Mesothelial cell of epicardium (in vitro differentiated cells): ENCODE results near the gene EDIL3. TPM values are rescaled to one million over a fixed set of nuclear protein-coding genes. Genes with fewer than 3 reads are reported as not detected.

ENCODE experiments used
- DNase-seq, 2 experiments: peaks; one replicate each; pipeline ENCODE4 v3.0.0; 2021; ENCODE audit warnings: low spot score in 2 of 2; ENCODE audit not compliant: unreplicated experiment in 2 of 2
- H3K27ac Mint-ChIP-seq: 2 replicates; pipeline ENCODE4 v1.8.0; 2021; ENCODE audit warnings: mixed read lengths
- H3K27me3 Mint-ChIP-seq: 2 replicates; pipeline ENCODE4 v1.8.0; 2021; ENCODE audit warnings: low read depth, mixed read lengths
- H3K36me3 Mint-ChIP-seq: 2 replicates; pipeline ENCODE4 v1.8.0; 2021; ENCODE audit warnings: mixed read lengths
- H3K4me1 Mint-ChIP-seq: 2 replicates; pipeline ENCODE4 v1.8.0; 2021; ENCODE audit warnings: mixed read lengths
- H3K4me3 Mint-ChIP-seq: 2 replicates; pipeline ENCODE4 v1.8.0; 2021; ENCODE audit warnings: mild to moderate bottlenecking, moderate library complexity, mixed read lengths
- H3K9me3 Mint-ChIP-seq: 2 replicates; pipeline ENCODE4 v1.8.0; 2021; ENCODE audit warnings: mixed read lengths
- CTCF ChIP-seq: fragments of 200-600 bp; sonication (generic); IDR thresholded peaks from one replicate; pipeline ENCODE4 v1.5.0; 2021; ENCODE audit warnings: antibody characterized with exemption; ENCODE audit not compliant: unreplicated experiment
- total RNA-seq: library from RNA; stranded (reverse); gene quantifications from 3 replicates; pipeline ENCODE4 v1.2.1, GENCODE V29; 2021

Gene EDIL3
- total RNA-seq, 1 donor from 2014 or later = 51.3 TPM

- Mint-ChIP-seq H3K4me3 (no peak overlapping the region), H3K4me1 (peaks cover 22% of the 10 kb centered on the region), H3K36me3 (no peaks in the 10 kb centered on the region), H3K27ac (no peak overlapping the region), H3K27me3 (no peaks in the 10 kb centered on the region), H3K9me3 (peaks cover 6% of the 10 kb centered on the region)
- DNase-seq = peak; percentile 32 to 80
- TF ChIP-seq CTCF = peak; percentile 87
Measured at GRCh38 chr5:83927140-83927733, 457.4 kb downstream of the EDIL3 start.

GRCh38 chr5:83925955-83926337, 458.7 kb downstream of the EDIL3 start:
- no peak for TF ChIP-seq CTCF
- Mint-ChIP-seq H3K27me3 (no peaks in the 10 kb centered on the region), H3K4me1 (peaks cover 22% of the 10 kb centered on the region), H3K27ac (peak overlapping the region; percentile 18), H3K4me3 (peak overlapping the region; percentile 2), H3K36me3 (no peaks in the 10 kb centered on the region), H3K9me3 (peaks cover 5% of the 10 kb centered on the region)
- DNase-seq = no peak

- Mint-ChIP-seq H3K4me3 (no peak overlapping the region), H3K4me1 (peaks cover 22% of the 10 kb centered on the region), H3K27ac (peak overlapping the region; percentile 55), H3K27me3 (no peaks in the 10 kb centered on the region), H3K9me3 (peaks cover 5% of the 10 kb centered on the region), H3K36me3 (no peaks in the 10 kb centered on the region)
- no peak for TF ChIP-seq CTCF
- DNase-seq = no peak
Measured at GRCh38 chr5:83925321-83925954, 459.2 kb downstream of the EDIL3 start.

GRCh38 chr5:83924891-83925290, 459.8 kb downstream of the EDIL3 start:
- peaks cover 22% of the 10 kb centered on the region for H3K4me1 Mint-ChIP-seq
- no peaks in the 10 kb centered on the region for H3K27me3 Mint-ChIP-seq
- peaks cover 5% of the 10 kb centered on the region for H3K9me3 Mint-ChIP-seq
- DNase-seq = no peak
- H3K36me3 Mint-ChIP-seq = no peaks in the 10 kb centered on the region
- H3K4me3 Mint-ChIP-seq = no peak overlapping the region
- no peak overlapping the region for H3K27ac Mint-ChIP-seq
- TF ChIP-seq CTCF = no peak

GRCh38 chr5:83924171-83924570, 460.5 kb downstream of the EDIL3 start:
- DNase-seq = no peak
- Mint-ChIP-seq H3K27ac (no peak overlapping the region), H3K27me3 (no peaks in the 10 kb centered on the region), H3K4me3 (no peak overlapping the region), H3K4me1 (peaks cover 22% of the 10 kb centered on the region), H3K9me3 (peaks cover 5% of the 10 kb centered on the region), H3K36me3 (no peaks in the 10 kb centered on the region)
- TF ChIP-seq CTCF = no peak

GRCh38 chr5:83922699-83923098, 462.0 kb downstream of the EDIL3 start:
- Mint-ChIP-seq H3K4me3 (no peak overlapping the region), H3K36me3 (no peaks in the 10 kb centered on the region), H3K4me1 (peaks cover 26% of the 10 kb centered on the region), H3K27me3 (no peaks in the 10 kb centered on the region), H3K9me3 (peaks cover 5% of the 10 kb centered on the region), H3K27ac (no peak overlapping the region)
- DNase-seq = no peak
- TF ChIP-seq CTCF = no peak
